Measurements from ENCODE around the gene P4HA2. TPM values are rescaled to one million over a fixed set of nuclear protein-coding genes. Genes with fewer than 3 reads are reported as not detected.

P4HA2 gene
- not detected for total RNA-seq
- 0.19 TPM for polyA plus RNA-seq (2013, experiment 1 of 2)
- polyA plus RNA-seq (2013, experiment 2 of 2) = 1.4 TPM
- total RNA-seq = 0 to 20.5 (median 0.43) reads per million in 172 experiments

DNA sequence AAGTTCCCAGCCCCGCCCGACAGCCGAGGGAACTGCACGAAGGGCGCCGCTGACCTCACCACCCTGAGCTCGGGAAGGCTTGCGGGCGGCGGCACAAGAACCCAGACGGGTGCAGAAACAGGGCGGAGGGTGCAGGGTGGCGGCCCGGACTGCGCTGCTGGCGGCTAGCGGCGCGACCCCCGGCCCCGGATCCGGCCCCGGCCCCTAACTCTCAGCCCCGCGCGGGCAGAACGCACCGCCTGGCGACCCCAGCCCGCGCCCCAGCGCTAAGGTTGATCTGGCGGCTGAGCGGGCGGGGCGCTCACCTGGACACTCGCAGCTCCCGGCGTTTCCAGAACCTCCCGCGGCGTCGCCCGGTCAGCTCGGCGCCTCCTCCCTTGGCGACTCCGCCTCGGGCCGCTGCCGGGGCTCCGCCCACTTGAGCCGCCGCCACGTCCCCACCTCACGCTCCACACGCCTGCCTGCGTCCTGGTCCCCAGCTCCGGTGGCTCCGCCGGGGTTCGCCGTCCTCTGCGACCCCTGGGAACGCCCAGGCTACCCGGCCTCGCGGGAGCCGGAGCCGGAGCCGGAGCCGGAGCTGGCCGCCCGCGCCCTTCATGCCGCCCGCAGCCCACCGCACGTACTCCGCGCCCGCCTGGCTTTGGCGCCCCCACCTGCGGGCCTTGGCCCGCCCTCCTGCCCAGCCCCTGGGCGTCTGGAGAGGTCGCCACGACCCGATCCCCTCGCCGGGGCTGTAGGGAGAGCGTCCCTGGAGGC lies at the start of gene P4HA2:
P4HA2 (minus strand) TSS at position 369 of the 756 bp plus-strand sequence. CDS start 9,227 bp downstream, outside the sequence.
- H3K4me1 ChIP-seq (ENCODE audit: insufficient read depth, low read length) = peaks cover 12% of the 10 kb centered on the region
- Mint-ChIP-seq H3K9me3 (no peaks in the 10 kb centered on the region), H3K27ac (no peak within 1 kb of the TSS), H3K27me3 (peaks cover 45% of the 10 kb centered on the region), H3K4me1 (ENCODE audit: low read depth) (peaks cover 21% of the 10 kb centered on the region), H3K36me3 (ENCODE audit: low read depth) (no peaks in the 10 kb centered on the region), H3K4me3 (peak within 1 kb of the TSS; percentile 60)
- DNase-seq (peak in 7 of 14 experiments; percentile 4 to 50 (median 34)), ATAC-seq (ENCODE audit: poor library complexity) (no peak)
- H3K27ac ChIP-seq (ENCODE audit: low read depth in 1 of 2, low read length in 2 of 2) = no peak within 1 kb of the TSS
- no peak for TF ChIP-seq CTCF (IDR thresholded peaks at IDR 0.05)
- H3K4me3 ChIP-seq (ENCODE audit: low read length) = peak within 1 kb of the TSS; percentile 24
- POLR2A ChIA-PET = no interaction called here
- intact Hi-C loops (cut with DNase I, micrococcal nuclease) = no loop called here
- no peaks in the 10 kb centered on the region for H3K36me3 ChIP-seq (ENCODE audit: insufficient read depth, low read length)
- H3K9me3 ChIP-seq (ENCODE audit: control insufficient read depth in 1 of 2, insufficient read depth in 1 of 2, low read length in 2 of 2) = peaks cover 0 to 11% of the 10 kb centered on the region in 2 experiments
- peaks cover 9 to 14% of the 10 kb centered on the region in 2 experiments for H3K27me3 ChIP-seq (ENCODE audit: control insufficient read depth in 1 of 2, insufficient read depth in 2 of 2, low read length in 2 of 2)
- CTCF ChIA-PET = no interaction called here

GRCh38 chr5:132277256-132277655 lies 49.6 kb upstream of the P4HA2 start:
- POLR2A ChIA-PET = no interaction called here
- Histone ChIP-seq H3K27ac (ENCODE audit: low read depth in 1 of 2, low read length in 2 of 2) (no peak overlapping the region), H3K27me3 (ENCODE audit: control insufficient read depth in 1 of 2, insufficient read depth in 2 of 2, low read length in 2 of 2) (no peaks in the 10 kb centered on the region), H3K9me3 (ENCODE audit: control insufficient read depth in 1 of 2, insufficient read depth in 1 of 2, low read length in 2 of 2) (no peaks in the 10 kb centered on the region), H3K4me1 (ENCODE audit: insufficient read depth, low read length) (peaks cover 6% of the 10 kb centered on the region), H3K4me3 (ENCODE audit: low read length) (no peak overlapping the region), H3K36me3 (ENCODE audit: insufficient read depth, low read length) (no peaks in the 10 kb centered on the region)
- no peak for ATAC-seq (ENCODE audit: poor library complexity)
- no peak overlapping the region for H3K4me3 Mint-ChIP-seq
- intact Hi-C loops (cut with DNase I, micrococcal nuclease) = no loop called here
- H3K27me3 Mint-ChIP-seq = peaks cover 28% of the 10 kb centered on the region
- CTCF ChIA-PET = no interaction called here
- no peak overlapping the region for H3K27ac Mint-ChIP-seq
- no peaks in the 10 kb centered on the region for H3K9me3 Mint-ChIP-seq
- no peaks in the 10 kb centered on the region for H3K36me3 Mint-ChIP-seq (ENCODE audit: low read depth)
- no peak for TF ChIP-seq CTCF (IDR thresholded peaks at IDR 0.05)
- no peak for DNase-seq
- H3K4me1 Mint-ChIP-seq (ENCODE audit: low read depth) = peaks cover 2% of the 10 kb centered on the region

- intact Hi-C loops (cut with DNase I, micrococcal nuclease) = no loop called here
- CTCF ChIA-PET = no interaction called here
- peaks cover 31% of the 10 kb centered on the region for H3K27me3 Mint-ChIP-seq
- H3K36me3 Mint-ChIP-seq (ENCODE audit: low read depth) = no peaks in the 10 kb centered on the region
- H3K9me3 ChIP-seq (ENCODE audit: control insufficient read depth in 1 of 2, insufficient read depth in 1 of 2, low read length in 2 of 2) = peaks cover 0 to 6% of the 10 kb centered on the region in 2 experiments
- no peaks in the 10 kb centered on the region for H3K36me3 ChIP-seq (ENCODE audit: insufficient read depth, low read length)
- TF ChIP-seq CTCF (IDR thresholded peaks at IDR 0.05) = no peak
- H3K9me3 Mint-ChIP-seq = no peaks in the 10 kb centered on the region
- H3K27ac Mint-ChIP-seq = no peak overlapping the region
- H3K4me3 Mint-ChIP-seq = no peak overlapping the region
- H3K27me3 ChIP-seq (ENCODE audit: control insufficient read depth in 1 of 2, insufficient read depth in 2 of 2, low read length in 2 of 2) = no peaks in the 10 kb centered on the region
- H3K27ac ChIP-seq (ENCODE audit: low read depth in 1 of 2, low read length in 2 of 2) = no peak overlapping the region
- H3K4me3 ChIP-seq (ENCODE audit: low read length) = no peak overlapping the region
- ATAC-seq (ENCODE audit: poor library complexity) (no peak), DNase-seq (no peak)
- peaks cover 15% of the 10 kb centered on the region for H3K4me1 ChIP-seq (ENCODE audit: insufficient read depth, low read length)
- POLR2A ChIA-PET = no interaction called here
- peaks cover 11% of the 10 kb centered on the region for H3K4me1 Mint-ChIP-seq (ENCODE audit: low read depth)
These were observed 47.9 kb upstream of the P4HA2 start for GRCh38 chr5:132275367-132276220.
